Activated naive CD4-positive, alpha-beta T cell treated with Interleukin-2 at 50 U/mL for 16 hours (primary cell): ENCODE data around the gene URB1.

ENCODE experiments used
- DNase-seq: peaks from one replicate; pipeline ENCODE4 v3.0.0-alpha.2; 2020

Gene URB1

DNA sequence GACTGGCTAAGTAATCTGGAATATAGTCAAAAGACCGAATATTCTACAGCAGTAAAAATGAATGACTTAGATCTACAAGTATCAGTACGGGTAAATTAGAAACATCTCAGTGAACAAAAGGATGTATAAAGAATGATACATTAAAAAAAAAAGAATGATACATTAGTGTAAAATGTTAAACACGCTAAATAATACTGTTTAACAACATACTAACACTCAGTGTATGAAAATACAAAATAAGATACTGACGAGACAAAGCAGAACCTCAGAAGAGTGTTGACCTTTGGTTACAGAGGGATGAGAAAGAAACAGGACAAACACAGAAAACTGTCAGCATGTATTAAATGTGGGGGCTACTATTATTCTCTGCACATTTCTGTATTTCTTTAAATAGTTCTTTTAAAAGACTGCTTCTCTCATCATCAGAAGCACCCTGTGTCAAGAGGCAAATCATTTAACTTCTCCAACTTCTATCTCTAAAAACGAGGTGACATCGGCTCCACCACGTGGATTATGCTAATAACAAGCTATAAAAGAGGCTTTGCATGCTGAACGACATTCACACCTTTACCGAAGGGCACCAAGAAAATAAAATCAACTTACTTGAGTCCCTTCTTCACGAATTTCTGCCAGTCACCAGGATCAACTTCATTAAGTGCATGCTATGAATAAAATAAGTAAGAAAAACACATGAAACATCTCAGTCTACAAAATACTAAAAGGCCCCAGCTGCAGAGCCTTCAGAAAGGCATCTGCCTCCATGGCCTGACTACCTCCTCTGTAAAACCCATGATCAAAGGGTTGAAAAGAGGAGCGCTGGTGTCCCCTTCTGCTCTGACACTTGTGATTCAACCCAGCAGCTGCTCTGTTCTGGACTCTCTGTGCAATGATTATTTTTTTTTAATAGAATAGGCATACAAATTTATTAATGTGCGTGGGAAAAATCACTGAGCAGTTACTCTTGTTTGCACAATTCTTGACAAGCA is 51.7 kb downstream of the URB1 start:
- DNase-seq: no peak

DNA sequence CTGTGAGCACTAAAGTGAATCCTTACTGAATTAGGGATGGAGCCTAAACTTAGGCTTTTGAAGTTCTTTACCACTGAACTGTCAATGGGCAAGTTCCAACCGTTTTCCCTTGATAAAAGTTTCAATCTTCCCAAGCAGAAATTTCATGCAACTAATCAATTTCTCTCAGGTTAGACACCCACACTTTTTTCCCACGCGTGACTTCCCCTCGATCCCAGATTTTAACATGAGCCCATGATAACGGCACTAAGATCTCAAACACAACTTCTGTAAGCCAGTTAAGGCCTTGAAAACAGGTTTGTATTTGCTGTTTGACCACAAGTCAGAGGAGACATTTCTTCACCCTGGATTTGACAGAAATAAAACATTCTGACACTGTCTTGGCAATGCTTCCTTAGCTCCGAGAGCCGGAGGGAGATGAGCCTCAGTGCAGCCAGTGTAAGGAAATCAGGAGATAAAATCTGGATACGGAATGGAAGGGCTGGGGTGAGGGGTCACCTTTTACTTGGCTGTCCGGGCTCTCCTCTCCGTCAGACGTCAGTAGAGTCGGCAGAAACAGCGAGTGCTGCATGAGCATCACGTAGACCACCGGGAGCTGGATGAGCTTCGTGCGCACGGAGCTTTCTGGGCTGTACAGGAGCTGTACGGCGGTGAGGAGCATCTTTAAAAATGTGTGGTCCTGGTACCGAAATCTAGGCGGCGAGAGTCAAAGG is 54.4 kb downstream of the URB1 start:
- DNase-seq: no peak

DNA sequence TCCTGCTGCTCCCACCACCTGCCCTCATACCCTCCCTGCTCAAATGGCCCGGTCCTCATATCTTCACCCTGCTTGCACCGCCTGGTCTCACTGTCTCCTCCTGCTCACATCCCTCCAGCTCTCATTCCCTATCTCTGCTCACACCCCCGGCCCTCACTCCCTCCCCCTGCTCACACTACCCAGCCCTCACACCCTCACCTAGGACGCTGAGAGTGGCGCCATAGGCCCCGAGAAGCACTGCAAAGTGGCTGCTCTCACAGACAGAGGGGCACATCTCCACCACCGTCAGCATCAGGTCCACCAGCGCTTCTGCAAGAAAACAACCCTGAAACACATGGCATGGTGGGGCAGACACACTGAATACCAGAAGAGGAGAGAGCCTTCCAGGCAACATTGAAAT is 55.6 kb downstream of the URB1 start:
- DNase-seq: no peak

DNA sequence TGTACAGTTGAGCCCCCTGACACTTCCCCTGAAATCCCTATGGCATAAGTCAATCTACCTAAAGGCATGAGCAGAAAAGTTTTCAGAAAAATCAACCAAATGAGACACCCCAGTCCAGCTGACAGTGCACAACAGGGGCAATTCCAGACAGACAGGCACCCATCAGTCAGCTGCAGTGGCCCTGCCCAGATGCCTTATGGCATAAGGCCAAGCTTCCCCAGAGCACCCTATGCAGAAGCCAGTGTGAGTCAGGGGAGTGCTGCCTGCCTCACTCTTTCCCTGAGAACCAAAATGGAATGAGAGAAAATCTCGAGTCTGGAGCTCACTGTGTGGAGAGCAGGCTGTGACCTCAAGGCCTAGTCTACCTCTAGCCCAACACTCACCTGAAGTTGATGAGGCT is 56.1 kb downstream of the URB1 start:
- no peak for DNase-seq

DNA sequence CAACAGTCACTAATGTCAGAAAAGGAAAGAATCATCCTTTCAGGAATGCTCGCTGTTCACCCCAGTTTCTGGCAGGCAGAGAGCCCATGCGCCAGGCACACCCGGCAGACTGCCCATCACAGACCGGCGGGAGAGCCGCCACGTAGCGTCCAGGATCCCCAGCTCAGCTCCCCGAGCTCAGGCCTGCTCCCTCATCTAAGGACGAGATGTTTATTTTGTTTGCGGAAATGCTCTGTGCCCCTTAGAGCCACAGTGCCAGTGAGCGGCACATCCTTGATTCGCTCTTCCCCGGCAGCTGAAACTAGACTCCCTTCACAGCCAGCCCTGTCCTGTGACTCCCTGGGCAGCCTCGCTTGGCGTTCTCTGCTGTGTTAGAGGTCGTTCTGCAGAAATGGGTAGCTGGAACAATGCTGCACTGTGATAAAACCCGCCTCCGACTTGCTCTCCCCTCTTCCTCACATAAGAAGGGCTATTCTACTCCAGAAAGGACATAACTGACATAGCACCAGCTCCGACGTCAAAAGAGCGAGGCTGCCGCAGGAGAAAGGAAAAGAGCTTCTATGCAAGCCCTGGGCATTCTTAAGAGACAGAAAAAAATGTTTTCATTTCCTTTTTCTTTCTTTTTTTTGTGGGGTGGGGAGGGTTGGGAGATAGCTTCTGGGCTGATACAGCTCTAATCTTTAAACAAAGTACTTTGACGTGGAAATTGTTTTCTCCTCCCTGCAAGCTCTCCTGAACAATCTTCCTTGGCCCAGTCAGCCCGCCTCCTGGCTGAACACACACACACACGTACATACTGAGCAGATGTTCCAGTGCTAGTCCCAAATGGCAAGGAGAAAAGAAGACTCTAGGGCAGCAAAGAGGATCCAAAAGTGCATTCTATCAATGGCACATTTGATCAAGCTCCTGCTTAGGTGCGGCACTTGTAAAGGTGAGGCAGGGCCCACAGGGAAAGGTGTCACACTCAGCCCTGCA is 56.9 kb downstream of the URB1 start:
- no peak for DNase-seq

DNA sequence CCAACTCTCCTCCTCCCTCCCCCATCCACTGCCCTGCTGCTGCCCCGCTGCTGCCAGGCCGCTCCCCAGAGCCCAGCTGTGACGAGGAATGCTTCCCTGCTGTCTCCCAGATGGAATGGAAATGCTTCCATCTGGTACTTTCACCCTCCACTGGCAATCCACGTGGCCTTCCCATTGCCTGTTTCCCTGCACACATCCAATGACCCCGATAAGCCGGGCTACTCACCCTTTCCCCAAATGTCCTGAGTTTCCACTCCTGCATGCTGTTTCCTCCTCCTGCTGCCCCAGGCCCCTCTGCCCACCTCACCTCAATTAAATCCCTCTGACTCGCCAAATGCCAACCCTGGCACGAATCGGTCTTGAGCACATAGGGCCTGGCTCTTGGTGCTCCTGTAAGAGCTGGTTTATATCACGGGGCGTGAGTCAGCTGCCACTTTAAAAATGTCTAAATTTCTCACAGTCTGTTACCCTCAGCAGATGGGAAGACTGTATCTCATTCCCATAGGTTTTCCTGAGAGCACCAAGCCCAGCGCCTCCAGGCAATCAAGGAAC is 57.8 kb downstream of the URB1 start:
- DNase-seq: no peak

DNA sequence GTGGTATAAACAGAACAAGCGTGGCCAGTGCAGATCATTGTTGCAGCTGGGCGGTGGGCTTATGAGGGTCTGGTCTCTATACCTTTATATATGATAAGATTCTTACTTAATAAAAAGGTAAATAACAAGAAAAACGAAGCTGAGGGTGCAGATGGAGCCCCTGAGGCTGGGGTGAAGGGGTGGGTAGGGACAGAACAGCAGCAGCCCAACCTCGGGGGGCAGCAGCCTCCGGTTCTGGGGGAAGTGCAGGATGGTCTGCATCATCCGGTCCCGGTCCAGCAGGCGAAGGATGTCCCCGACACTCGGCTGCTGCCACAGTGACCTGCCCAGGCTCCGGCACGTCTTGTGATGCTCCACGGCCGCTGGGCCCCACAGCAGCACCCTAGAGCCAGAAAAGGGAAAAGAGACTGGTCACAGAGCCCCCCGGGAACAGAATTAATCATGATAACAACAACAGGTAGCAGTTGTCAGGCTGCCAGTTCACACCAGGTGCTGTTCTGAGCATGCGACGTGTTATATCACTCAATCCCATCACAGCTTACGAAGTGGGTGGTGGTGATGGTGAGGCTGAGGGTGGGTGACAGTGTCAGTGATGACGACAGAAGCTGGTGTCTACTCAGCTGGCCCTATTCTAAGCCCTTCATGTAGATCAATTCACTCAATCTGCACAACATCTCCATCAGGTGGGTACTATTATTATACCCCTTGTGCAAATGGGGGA is 58.7 kb downstream of the URB1 start:
- DNase-seq: no peak

DNA sequence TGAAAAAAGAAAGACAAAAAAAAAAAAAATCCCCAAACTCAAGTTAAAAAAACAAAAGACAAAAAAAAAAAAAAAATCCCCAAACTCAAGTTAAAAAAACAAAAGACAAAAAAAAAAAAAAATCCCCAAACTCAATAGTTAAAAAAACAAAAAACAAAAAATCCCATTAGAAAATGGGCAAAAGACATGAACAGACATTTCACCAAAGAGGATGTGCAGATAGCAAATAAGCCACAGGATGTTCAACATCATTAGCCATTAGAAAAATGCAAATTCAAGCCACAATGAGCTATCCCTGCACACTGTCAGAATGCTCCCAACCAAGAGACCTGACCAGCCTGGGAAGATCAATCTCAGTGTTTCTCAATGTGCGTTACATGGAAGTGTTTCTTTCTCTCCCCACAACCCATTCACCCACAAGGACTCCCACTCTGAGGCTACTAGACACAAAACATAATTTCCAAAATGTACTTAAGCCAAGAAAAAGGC is 60.3 kb downstream of the URB1 start:
- DNase-seq: no peak

DNA sequence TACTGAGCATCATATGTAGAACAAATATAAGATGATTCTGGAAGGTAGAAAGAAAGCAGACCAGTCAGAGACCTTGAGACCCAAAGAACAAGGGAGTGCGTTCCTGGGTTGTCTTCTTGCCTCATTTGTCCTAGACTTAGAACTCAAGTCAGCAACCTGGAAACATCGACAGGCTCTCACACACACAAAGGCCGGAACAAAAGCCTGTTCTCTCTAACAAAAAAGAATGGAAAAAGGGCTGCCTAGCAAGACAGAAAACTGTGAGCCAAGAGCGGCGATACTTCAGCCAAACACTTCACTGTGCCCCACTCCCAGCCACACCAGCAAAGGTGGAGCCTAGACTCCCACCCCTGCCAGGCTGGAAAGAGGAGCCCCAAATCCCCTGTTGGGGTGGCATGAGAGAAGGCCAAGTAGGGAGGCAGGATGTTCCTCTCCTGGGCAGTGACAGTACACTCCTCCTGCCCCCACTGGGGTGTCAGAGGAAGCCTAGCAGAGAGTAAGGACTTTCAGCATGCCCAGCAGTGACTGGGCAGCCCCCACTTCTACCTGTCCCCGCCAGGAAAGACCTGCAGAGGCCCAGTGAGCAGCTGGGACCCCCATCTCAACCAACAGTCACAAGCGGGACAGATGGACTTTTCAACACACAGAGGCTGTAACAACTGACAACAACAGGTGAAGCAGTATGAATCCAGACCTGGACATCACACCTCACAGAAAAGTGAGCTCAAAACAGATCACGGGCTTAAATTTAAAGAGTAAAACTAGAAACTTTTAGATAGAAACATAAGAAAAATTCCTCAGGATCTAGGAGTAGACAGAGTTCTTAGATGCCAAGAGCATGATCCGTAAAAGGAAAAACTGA is 61.1 kb downstream of the URB1 start:
- DNase-seq: no peak

DNA sequence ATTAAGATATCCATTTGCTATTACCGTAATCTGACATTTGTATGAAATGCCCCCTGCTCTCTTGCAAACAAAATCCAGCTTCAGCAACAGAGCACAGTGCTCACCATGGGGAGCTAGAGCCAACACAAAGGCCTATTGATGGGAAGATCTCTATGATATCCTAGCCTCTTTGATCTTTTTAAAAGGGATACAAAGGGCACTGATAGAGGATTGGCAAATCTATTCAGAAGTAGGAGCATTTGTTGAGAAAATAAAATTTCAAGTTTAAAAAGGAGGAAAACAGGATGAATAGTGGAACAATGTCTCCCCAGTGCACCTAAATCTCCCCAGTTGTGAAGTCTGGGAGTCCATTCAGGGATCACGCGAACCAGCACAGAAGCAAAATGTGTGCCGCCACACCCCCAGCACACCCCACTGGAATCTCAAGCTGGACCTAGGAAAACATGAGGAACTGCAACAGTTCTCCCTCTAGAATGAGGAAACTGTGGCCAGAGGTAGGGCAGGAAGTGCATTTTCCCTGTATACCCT is 62.0 kb downstream of the URB1 start:
- DNase-seq: no peak

DNA sequence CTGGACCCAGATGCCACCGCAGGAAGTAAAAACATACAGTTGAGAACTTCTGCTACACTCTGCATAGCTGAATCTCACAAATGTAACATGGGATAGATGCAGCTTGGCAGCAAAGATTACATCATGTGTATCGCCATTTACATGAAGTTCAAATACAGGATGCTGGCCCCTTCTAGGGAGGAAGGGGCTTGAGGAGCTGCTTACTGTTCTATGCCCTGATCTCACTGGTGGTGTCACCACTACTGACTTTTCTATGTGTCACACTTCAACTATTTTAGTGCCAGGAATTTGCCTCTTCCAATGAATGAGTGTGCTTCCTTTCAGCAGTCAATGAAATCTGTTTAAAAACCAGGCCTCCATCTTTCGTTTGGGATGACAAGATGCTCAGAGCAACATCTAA is 63.0 kb downstream of the URB1 start:
- no peak for DNase-seq

DNA sequence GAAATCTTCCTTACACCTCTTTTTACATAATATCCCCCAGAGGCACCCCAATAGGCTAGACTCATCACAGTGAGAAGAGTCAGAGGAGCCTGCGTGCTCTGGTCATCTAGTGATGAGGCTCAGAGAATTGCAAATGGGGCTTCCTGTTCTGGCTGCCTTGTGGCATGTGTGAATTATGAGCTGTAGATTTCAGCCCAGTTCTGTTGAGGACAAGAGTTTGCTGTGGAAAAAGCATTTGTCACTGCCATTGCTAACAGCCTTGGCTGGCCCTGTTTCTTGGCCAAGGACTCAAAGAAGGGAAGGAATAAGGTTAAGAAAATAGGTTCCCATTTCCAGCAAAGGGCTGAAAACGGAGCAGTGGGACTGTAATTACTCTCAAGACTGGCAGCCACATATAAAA is 63.5 kb downstream of the URB1 start:
- no peak for DNase-seq

DNA sequence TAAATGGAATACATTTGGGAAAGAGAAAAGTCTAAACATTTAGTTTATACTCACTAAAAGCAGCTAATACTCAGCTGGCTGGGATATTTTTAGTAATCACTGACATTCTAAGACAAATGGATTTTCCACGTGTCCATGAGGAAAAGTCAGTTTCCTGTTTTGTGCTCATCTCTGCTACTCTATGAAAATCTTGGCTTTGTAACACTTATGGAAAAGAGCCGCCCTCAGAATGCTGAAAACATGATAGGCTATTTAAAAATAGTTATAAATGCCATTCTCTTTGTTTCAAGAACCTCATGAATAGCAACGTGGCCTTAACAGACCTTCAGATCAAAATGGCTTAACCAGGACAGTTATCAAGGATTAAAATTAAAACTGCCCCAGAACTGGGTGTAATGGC is 64.2 kb downstream of the URB1 start:
- no peak for DNase-seq

DNA sequence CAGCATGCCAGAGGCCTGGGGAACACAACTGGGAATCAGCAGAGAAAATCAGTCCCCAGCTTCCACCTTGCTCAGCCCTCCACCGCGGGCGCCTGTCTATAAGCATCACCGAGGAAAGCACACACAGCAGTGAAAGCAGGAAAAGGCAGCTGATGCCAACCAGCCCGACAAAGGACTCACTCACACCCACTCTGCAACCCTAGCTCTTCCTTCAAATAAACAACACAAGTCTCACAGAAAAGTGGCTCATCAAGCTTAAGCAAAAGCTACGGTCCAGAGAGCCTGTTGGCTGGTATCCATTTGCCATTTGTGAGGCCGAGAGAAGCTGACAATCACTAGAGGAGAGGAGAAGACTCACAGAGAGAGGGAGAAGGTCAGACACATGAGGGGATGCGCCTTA is 67.1 kb downstream of the URB1 start:
- DNase-seq: no peak

DNA sequence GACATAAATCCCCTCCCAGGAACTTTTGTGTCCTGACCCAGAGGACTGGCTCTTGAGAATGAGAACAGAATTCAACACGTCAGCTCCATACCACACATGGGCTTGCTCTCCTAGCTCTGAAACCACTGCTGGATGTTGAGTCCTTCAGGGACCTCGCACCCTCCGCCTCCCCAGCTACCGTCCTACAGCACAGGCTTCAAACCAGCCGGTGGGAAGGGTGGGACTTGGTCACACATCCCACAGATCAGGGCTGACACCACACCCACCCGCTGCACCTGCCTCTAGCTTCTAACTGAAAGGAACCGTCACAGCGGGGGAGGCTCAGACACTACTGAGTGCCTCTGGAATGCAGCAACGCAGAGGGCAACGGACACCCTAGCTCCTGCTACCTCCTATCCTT is 70.1 kb downstream of the URB1 start:
- no peak for DNase-seq

DNA sequence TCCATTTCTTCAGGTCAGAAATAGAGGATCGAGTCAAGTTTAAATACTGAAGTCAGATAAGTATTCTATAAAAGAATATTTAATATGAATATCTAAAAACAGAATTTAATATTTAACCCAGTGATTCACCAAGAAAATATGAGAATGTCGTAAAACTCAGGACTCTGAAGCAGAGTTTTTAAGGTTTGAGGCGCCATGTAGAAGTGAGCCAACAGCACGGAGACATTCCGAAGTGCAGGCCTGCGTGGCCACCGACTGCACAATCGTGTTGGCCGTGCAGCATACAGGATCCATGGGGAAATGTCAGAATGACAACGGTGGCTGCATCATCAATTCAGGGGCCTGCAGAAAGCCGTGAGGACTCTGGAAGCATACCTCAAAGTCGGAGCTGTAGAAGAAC is 70.7 kb downstream of the URB1 start:
- DNase-seq: no peak

DNA sequence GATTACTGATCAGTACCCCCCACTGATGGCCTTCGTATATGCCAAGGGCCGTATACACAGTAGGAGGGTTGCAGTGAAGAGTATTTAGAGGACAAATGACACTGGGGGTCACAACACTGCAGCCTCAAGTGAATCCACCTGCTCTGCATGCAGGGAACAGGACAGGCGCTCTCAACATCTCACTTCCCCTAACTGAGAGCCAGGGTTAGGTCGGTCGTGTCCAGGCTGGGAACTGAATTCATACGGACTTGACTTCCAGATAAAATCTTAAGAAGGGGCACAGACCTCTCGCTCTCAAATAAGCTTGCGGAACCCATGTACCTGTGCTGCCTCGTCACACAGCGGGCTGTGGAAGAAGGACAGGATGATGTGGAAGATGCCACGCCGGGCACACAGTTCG is 71.3 kb downstream of the URB1 start:
- no peak for DNase-seq

DNA sequence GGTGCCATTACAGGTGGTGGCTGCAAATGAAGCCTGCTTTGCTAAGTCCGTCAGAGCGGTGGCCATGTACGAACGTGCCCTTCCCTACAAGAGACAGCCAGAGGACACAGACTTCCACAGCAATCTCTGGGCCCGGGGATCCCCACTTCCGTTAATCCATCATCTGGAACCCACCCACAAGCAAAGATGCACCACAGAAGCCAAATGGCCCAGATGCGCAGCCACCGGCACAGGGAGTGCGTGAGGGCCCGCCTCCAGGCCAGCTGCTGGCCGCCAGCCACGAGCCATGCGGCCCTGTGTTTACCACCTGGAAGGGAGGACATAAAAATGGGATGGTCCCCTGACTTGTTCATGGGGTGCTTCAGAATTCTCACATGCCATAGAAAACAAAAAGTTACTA is 72.1 kb downstream of the URB1 start:
- no peak for DNase-seq

DNA sequence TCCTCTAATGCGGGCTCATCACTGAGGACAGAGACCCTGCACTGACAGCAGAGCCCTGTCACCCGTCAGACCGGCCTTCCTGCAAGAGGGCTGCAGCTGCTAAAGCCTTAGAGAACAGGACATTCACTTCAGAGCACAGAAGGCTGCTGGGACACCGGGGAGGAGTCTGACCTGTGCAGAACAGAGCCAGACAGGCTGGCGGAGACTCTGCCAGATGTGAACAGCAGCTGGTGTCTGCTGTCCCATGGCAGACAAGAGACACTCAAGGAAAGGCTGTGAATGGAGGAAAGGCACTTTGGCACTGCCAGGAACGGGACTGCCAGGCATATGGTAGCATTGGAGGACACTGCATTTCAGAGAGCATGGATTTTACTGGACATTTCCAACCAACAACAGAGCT is 72.8 kb downstream of the URB1 start:
- no peak for DNase-seq

DNA sequence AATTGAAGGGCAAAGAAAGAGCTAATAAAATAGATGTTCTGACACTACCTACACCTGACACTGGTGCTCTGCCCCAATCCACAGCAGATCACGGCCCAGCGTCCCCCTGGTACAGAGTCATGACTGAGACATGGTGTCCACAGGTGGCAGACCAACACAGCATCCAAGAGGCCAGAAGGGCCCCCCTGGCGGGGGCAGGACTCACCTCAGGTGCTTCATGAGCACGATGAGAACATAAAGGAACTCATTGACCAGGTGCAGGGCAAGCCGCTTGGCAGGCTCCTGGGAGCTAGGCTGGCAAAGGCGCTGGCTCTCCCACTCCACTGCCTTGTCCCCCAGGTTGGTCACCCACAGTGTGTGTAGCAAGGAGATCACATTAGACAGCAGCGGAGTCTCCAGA is 73.8 kb downstream of the URB1 start:
- DNase-seq: no peak

DNA sequence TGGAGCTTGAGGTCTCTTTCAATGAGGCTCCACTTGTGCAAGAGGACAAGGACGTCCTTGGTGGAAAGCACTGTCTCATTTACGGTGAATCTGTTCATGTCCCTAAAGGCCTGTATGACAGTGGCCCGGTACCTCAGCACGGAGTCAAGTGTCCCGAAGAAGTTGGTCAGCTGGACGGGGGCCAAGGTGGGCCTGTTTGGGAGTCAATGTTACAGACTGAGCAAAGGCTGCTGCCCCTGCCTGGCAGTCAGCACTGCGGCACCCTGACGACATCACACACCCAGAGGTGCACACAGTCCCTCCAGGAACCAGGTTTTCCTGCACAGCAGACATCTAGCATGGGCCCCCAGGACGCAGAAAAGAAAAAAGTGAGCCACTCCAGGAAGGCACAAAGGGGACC is 75.1 kb downstream of the URB1 start:
- no peak for DNase-seq
